Choroid plexus epithelial cell (primary cell): Measurements from ENCODE around the gene IGSF23.

Source experiments
- DNase-seq: peaks from one replicate; pipeline ENCODE4 v3.0.0-alpha.2; 2010; ENCODE audit warnings: low read depth
- H3K4me3 ChIP-seq: 2 replicates; pipeline ENCODE4 v1.5.1; 2011; ENCODE audit warnings: low read depth, mild to moderate bottlenecking, control low read depth, low read length, moderate library complexity
- CTCF ChIP-seq: conservative IDR thresholded peaks from 2 replicates; pipeline ENCODE4 v1.5.1; 2011; ENCODE audit warnings: low read depth, mild to moderate bottlenecking, control low read depth, inconsistent platforms, low read length, moderate library complexity

IGSF23 gene

GRCh38 chr19:44577566-44577874 lies 35.8 kb upstream of the IGSF23 start:
- no peak for DNase-seq
- H3K4me3 ChIP-seq = no peak overlapping the region
- TF ChIP-seq CTCF = no peak

- H3K4me3 ChIP-seq = no peak overlapping the region
- no peak for TF ChIP-seq CTCF
Measured at GRCh38 chr19:44579663-44580365, 33.5 kb upstream of the IGSF23 start.

GRCh38 chr19:44580366-44580895 lies 32.9 kb upstream of the IGSF23 start:
- TF ChIP-seq CTCF = no peak
- H3K4me3 ChIP-seq = no peak overlapping the region
- no peak for DNase-seq

More at GRCh38 chr19:44579663-44580365, 33.5 kb upstream of the IGSF23 start:
- no peak for DNase-seq

GRCh38 chr19:44581288-44581687 lies 32.1 kb upstream of the IGSF23 start:
- TF ChIP-seq CTCF = no peak
- no peak overlapping the region for H3K4me3 ChIP-seq
- no peak for DNase-seq

- no peak overlapping the region for H3K4me3 ChIP-seq
- peak; percentile 77 for TF ChIP-seq CTCF
- peak; percentile 46 for DNase-seq
Measured at GRCh38 chr19:44582581-44583265, 30.6 kb upstream of the IGSF23 start.

GRCh38 chr19:44585371-44586133 lies 27.8 kb upstream of the IGSF23 start:
- DNase-seq = peak; percentile 49
- H3K4me3 ChIP-seq = no peak overlapping the region
- TF ChIP-seq CTCF = peak; percentile 23
